ENCODE data around the gene AGAP1.

The AGAP1 gene

GRCh38 chr2:235554936-235555335 lies 61.1 kb downstream of the AGAP1 start:
- no peak for DNase-seq (ENCODE audit: insufficient read length)
- TF ChIP-seq POLR2AphosphoS5 (IDR thresholded peaks at IDR 0.05; ENCODE audit: low read depth, low read length), result no peak
- TF ChIP-seq TAF1 (IDR thresholded peaks at IDR 0.05; ENCODE audit: borderline replicate concordance, low read depth, low read length), result no peak
- TF ChIP-seq POLR2A (IDR thresholded peaks at IDR 0.05; ENCODE audit: low read depth, low read length), result no peak
- no peak for FAIRE-seq

GRCh38 chr2:235555371-235555770 lies 61.5 kb downstream of the AGAP1 start:
- TF ChIP-seq TAF1 (IDR thresholded peaks at IDR 0.05; ENCODE audit: borderline replicate concordance, low read depth, low read length) (no peak), POLR2AphosphoS5 (IDR thresholded peaks at IDR 0.05; ENCODE audit: low read depth, low read length) (no peak), POLR2A (IDR thresholded peaks at IDR 0.05; ENCODE audit: low read depth, low read length) (no peak)
- FAIRE-seq (no peak), DNase-seq (ENCODE audit: insufficient read length) (no peak)

GRCh38 chr2:235556086-235556485 lies 62.2 kb downstream of the AGAP1 start:
- DNase-seq (ENCODE audit: insufficient read length) (no peak), FAIRE-seq (no peak)
- TF ChIP-seq POLR2A (IDR thresholded peaks at IDR 0.05; ENCODE audit: low read depth, low read length) (no peak), POLR2AphosphoS5 (IDR thresholded peaks at IDR 0.05; ENCODE audit: low read depth, low read length) (no peak), TAF1 (IDR thresholded peaks at IDR 0.05; ENCODE audit: borderline replicate concordance, low read depth, low read length) (no peak)

GRCh38 chr2:235556901-235557300 lies 63.1 kb downstream of the AGAP1 start:
- TF ChIP-seq POLR2AphosphoS5 (IDR thresholded peaks at IDR 0.05; ENCODE audit: low read depth, low read length) (no peak), POLR2A (IDR thresholded peaks at IDR 0.05; ENCODE audit: low read depth, low read length) (no peak), TAF1 (IDR thresholded peaks at IDR 0.05; ENCODE audit: borderline replicate concordance, low read depth, low read length) (no peak)
- DNase-seq (ENCODE audit: insufficient read length) (no peak), FAIRE-seq (no peak)

GRCh38 chr2:235557903-235558302 lies 64.1 kb downstream of the AGAP1 start:
- no peak for TF ChIP-seq POLR2AphosphoS5 (IDR thresholded peaks at IDR 0.05; ENCODE audit: low read depth, low read length)
- TF ChIP-seq TAF1 (IDR thresholded peaks at IDR 0.05; ENCODE audit: borderline replicate concordance, low read depth, low read length), result no peak
- TF ChIP-seq POLR2A (IDR thresholded peaks at IDR 0.05; ENCODE audit: low read depth, low read length), result no peak
- FAIRE-seq, result no peak
- DNase-seq (ENCODE audit: insufficient read length), result no peak

GRCh38 chr2:235558572-235558971 lies 64.7 kb downstream of the AGAP1 start:
- no peak for FAIRE-seq
- DNase-seq (ENCODE audit: insufficient read length), result no peak
- TF ChIP-seq POLR2AphosphoS5 (IDR thresholded peaks at IDR 0.05; ENCODE audit: low read depth, low read length), result no peak
- no peak for TF ChIP-seq POLR2A (IDR thresholded peaks at IDR 0.05; ENCODE audit: low read depth, low read length)
- TF ChIP-seq TAF1 (IDR thresholded peaks at IDR 0.05; ENCODE audit: borderline replicate concordance, low read depth, low read length), result no peak

GRCh38 chr2:235560345-235560744 lies 66.5 kb downstream of the AGAP1 start:
- TF ChIP-seq TAF1 (IDR thresholded peaks at IDR 0.05; ENCODE audit: borderline replicate concordance, low read depth, low read length) (no peak), POLR2A (IDR thresholded peaks at IDR 0.05; ENCODE audit: low read depth, low read length) (no peak), POLR2AphosphoS5 (IDR thresholded peaks at IDR 0.05; ENCODE audit: low read depth, low read length) (no peak)
- FAIRE-seq (no peak), DNase-seq (ENCODE audit: insufficient read length) (no peak)

- TF ChIP-seq TAF1 (IDR thresholded peaks at IDR 0.05; ENCODE audit: borderline replicate concordance, low read depth, low read length) (no peak), POLR2AphosphoS5 (IDR thresholded peaks at IDR 0.05; ENCODE audit: low read depth, low read length) (no peak), POLR2A (IDR thresholded peaks at IDR 0.05; ENCODE audit: low read depth, low read length) (no peak)
- no peak for DNase-seq (ENCODE audit: insufficient read length)
- no peak for FAIRE-seq
Observed at GRCh38 chr2:235561450-235561849, 67.6 kb downstream of the AGAP1 start.

GRCh38 chr2:235562065-235562747 lies 68.4 kb downstream of the AGAP1 start:
- DNase-seq (ENCODE audit: insufficient read length) (no peak), FAIRE-seq (no peak)
- TF ChIP-seq TAF1 (IDR thresholded peaks at IDR 0.05; ENCODE audit: borderline replicate concordance, low read depth, low read length), result no peak
- TF ChIP-seq POLR2AphosphoS5 (IDR thresholded peaks at IDR 0.05; ENCODE audit: low read depth, low read length), result no peak
- no peak for TF ChIP-seq POLR2A (IDR thresholded peaks at IDR 0.05; ENCODE audit: low read depth, low read length)

GRCh38 chr2:235563056-235563910 lies 69.4 kb downstream of the AGAP1 start:
- DNase-seq (ENCODE audit: insufficient read length) (no peak), FAIRE-seq (no peak)
- no peak for TF ChIP-seq POLR2AphosphoS5 (IDR thresholded peaks at IDR 0.05; ENCODE audit: low read depth, low read length)
- TF ChIP-seq TAF1 (IDR thresholded peaks at IDR 0.05; ENCODE audit: borderline replicate concordance, low read depth, low read length), result no peak
- no peak for TF ChIP-seq POLR2A (IDR thresholded peaks at IDR 0.05; ENCODE audit: low read depth, low read length)

- FAIRE-seq, result no peak
- DNase-seq (ENCODE audit: insufficient read length), result no peak
- TF ChIP-seq POLR2A (IDR thresholded peaks at IDR 0.05; ENCODE audit: low read depth, low read length), result no peak
- TF ChIP-seq TAF1 (IDR thresholded peaks at IDR 0.05; ENCODE audit: borderline replicate concordance, low read depth, low read length), result no peak
- TF ChIP-seq POLR2AphosphoS5 (IDR thresholded peaks at IDR 0.05; ENCODE audit: low read depth, low read length), result no peak
Observed at GRCh38 chr2:235564066-235564465, 70.2 kb downstream of the AGAP1 start.

Measured in GM12892 (cell line).